ENCODE data around the gene PARD6G. TPM values are rescaled to one million over a fixed set of nuclear protein-coding genes. Genes with fewer than 3 reads are reported as not detected.
A peak's percentile ranks its signal among the peaks of the same experiment; 100 is the strongest.

PARD6G gene
- total RNA-seq, 2 donors from 2014 or later: 1.1 to 3.5 TPM

DNA sequence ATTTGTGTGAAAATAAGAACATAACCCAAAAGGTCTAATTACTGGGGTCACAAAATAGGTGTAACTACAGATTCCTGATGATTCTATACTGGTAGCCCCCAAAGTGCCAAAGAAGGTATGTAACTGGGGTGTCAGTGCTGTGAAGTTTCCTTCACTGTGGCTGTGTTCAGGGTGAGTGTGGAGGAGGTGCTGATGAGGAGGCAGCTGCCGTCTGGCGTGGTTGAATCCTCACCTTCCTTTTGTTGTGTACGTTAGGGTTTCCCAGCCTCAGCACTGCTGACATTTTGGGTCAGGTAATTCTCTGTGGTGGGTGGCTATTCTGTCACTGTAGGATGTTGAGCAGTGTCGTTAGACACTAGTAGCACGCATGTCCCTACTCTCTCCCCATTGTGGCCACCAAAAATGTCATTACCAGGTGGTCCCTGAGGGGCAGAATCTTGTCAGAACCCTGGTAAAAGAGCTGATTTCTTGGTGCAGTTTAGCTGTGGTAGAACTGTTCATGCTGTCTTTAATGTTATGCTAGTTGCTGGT is 106.8 kb downstream of the PARD6G start:
- Mint-ChIP-seq H3K27me3 (no peaks in the 10 kb centered on the region), H3K4me1 (no peaks in the 10 kb centered on the region), H3K4me3 (no peak overlapping the region), H3K27ac (peak overlapping the region; percentile 49), H3K36me3 (ENCODE audit: low read depth) (peaks cover 5% of the 10 kb centered on the region)
- no peaks in the 10 kb centered on the region for H3K9me3 ChIP-seq (ENCODE audit: control insufficient read depth, low read length, poor library complexity, severe bottlenecking)
- ATAC-seq (no peak), DNase-seq (no peak)

DNA sequence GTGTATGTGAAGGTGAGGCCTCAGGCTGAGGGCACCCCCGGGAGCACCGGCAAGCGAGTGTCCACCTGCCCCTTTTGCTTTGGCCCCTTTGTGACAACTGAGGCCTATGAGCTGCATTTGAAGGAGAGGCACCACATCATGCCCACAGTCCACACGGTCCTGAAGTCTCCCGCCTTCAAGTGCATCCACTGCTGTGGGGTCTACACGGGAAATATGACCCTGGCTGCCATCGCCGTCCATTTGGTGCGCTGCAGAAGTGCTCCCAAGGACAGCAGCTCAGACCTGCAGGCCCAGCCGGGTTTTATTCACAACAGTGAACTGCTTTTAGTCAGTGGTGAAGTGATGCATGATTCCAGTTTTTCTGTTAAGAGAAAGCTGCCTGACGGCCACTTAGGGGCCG is 109.3 kb downstream of the PARD6G start:
- H3K27ac Mint-ChIP-seq: no peak overlapping the region
- DNase-seq (no peak), ATAC-seq (no peak)
- H3K27me3 Mint-ChIP-seq: no peaks in the 10 kb centered on the region
- H3K4me3 Mint-ChIP-seq: no peak overlapping the region
- peaks cover 11% of the 10 kb centered on the region for H3K36me3 Mint-ChIP-seq (ENCODE audit: low read depth)
- H3K4me1 Mint-ChIP-seq: peaks cover 3% of the 10 kb centered on the region
- no peaks in the 10 kb centered on the region for H3K9me3 ChIP-seq (ENCODE audit: control insufficient read depth, low read length, poor library complexity, severe bottlenecking)

GRCh38 chr18:80137137-80137536 is 110.2 kb downstream of the PARD6G start:
- Mint-ChIP-seq H3K27ac (peak overlapping the region; percentile 27), H3K36me3 (ENCODE audit: low read depth) (peaks cover 11% of the 10 kb centered on the region), H3K4me1 (peaks cover 3% of the 10 kb centered on the region), H3K4me3 (peak overlapping the region; percentile 31), H3K27me3 (no peaks in the 10 kb centered on the region)
- no peak for DNase-seq
- H3K9me3 ChIP-seq (ENCODE audit: control insufficient read depth, low read length, poor library complexity, severe bottlenecking): no peaks in the 10 kb centered on the region
- ATAC-seq: no peak

- H3K9me3 ChIP-seq (ENCODE audit: control insufficient read depth, low read length, poor library complexity, severe bottlenecking): no peaks in the 10 kb centered on the region
- Mint-ChIP-seq H3K27me3 (no peaks in the 10 kb centered on the region), H3K27ac (peak overlapping the region; percentile 32), H3K4me1 (peaks cover 3% of the 10 kb centered on the region), H3K36me3 (ENCODE audit: low read depth) (peaks cover 11% of the 10 kb centered on the region), H3K4me3 (no peak overlapping the region)
- DNase-seq (no peak), ATAC-seq (no peak)
Measured at GRCh38 chr18:80136679-80137078, 110.6 kb downstream of the PARD6G start.

DNA sequence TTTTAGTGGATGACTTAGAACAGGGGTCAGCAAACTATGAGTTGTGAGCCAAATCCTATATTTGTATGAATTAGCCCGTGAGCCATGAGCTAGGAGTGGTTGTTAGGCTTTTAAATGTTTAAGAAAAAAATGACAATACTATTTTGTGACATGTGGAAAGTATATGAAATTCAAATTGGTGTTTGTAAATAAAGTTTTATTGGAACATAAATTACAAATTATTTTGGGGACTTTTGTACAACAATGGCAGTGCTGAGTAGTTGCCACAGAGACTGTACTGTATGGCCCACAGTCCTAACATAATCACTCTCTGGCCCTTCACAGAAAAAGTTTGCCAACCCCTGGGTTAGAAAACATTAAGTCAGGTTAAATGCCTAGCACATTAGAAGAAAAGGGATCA is 112.2 kb downstream of the PARD6G start:
- Mint-ChIP-seq H3K27ac (no peak overlapping the region), H3K4me1 (peaks cover 6% of the 10 kb centered on the region), H3K27me3 (no peaks in the 10 kb centered on the region), H3K36me3 (ENCODE audit: low read depth) (peaks cover 14% of the 10 kb centered on the region), H3K4me3 (no peak overlapping the region)
- no peaks in the 10 kb centered on the region for H3K9me3 ChIP-seq (ENCODE audit: control insufficient read depth, low read length, poor library complexity, severe bottlenecking)
- ATAC-seq: no peak
- DNase-seq: no peak

GRCh38 chr18:80133124-80133523 is 114.2 kb downstream of the PARD6G start:
- no peak overlapping the region for H3K27ac Mint-ChIP-seq
- no peak for DNase-seq
- no peak for ATAC-seq
- peaks cover 14% of the 10 kb centered on the region for H3K36me3 Mint-ChIP-seq (ENCODE audit: low read depth)
- H3K9me3 ChIP-seq (ENCODE audit: control insufficient read depth, low read length, poor library complexity, severe bottlenecking): no peaks in the 10 kb centered on the region
- H3K4me1 Mint-ChIP-seq: peaks cover 9% of the 10 kb centered on the region
- H3K4me3 Mint-ChIP-seq: no peak overlapping the region
- no peaks in the 10 kb centered on the region for H3K27me3 Mint-ChIP-seq

GRCh38 chr18:80132180-80132812 is 115.0 kb downstream of the PARD6G start:
- Mint-ChIP-seq H3K36me3 (ENCODE audit: low read depth) (peaks cover 12% of the 10 kb centered on the region), H3K4me1 (peaks cover 15% of the 10 kb centered on the region), H3K27me3 (no peaks in the 10 kb centered on the region), H3K4me3 (no peak overlapping the region), H3K27ac (no peak overlapping the region)
- H3K9me3 ChIP-seq (ENCODE audit: control insufficient read depth, low read length, poor library complexity, severe bottlenecking): no peaks in the 10 kb centered on the region
- DNase-seq (no peak), ATAC-seq (no peak)

- Mint-ChIP-seq H3K4me3 (no peak overlapping the region), H3K27ac (no peak overlapping the region), H3K27me3 (no peaks in the 10 kb centered on the region), H3K4me1 (peaks cover 24% of the 10 kb centered on the region), H3K36me3 (ENCODE audit: low read depth) (peaks cover 11% of the 10 kb centered on the region)
- ATAC-seq: no peak
- H3K9me3 ChIP-seq (ENCODE audit: control insufficient read depth, low read length, poor library complexity, severe bottlenecking): no peaks in the 10 kb centered on the region
- no peak for DNase-seq
Measured at GRCh38 chr18:80130555-80130954, 116.8 kb downstream of the PARD6G start.

DNA sequence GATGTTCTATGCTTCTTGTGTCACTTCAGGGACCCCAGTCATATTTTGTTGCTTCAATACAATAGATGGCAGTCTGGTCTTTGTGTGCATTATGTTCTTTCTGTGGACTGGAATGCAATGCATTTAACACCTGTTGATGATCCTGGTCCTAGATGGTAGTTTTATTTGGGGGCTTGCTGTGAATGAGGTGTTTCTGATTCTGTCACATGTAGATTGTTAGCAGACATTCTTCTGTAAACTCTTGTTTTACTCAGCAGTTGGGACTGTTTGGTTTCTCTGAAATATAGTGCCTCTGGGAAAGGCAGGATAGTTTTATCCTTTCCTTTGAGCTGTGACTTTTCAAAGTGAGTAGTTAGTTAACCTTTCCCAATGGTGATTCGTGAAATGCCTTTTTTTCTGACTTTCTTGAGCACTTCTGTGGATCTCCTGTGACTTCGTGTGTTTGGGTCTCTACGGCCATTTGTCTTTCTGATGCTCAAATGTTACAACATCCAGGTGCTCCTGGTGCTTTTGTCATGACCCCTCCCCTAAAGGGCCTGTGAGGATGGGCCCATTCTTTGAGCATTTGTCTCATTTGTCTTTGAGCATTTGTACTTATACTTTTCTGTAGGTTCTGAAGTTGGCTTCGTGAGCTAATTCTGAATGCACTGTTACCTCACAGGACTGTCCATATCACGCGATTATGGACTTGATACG is 117.5 kb downstream of the PARD6G start:
- peaks cover 11% of the 10 kb centered on the region for H3K36me3 Mint-ChIP-seq (ENCODE audit: low read depth)
- H3K9me3 ChIP-seq (ENCODE audit: control insufficient read depth, low read length, poor library complexity, severe bottlenecking): no peaks in the 10 kb centered on the region
- H3K4me3 Mint-ChIP-seq: no peak overlapping the region
- H3K27ac Mint-ChIP-seq: peak overlapping the region; percentile 32
- no peaks in the 10 kb centered on the region for H3K27me3 Mint-ChIP-seq
- no peak for DNase-seq
- H3K4me1 Mint-ChIP-seq: peaks cover 24% of the 10 kb centered on the region
- no peak for ATAC-seq

GRCh38 chr18:80127635-80128034 is 119.7 kb downstream of the PARD6G start:
- H3K9me3 ChIP-seq (ENCODE audit: control insufficient read depth, low read length, poor library complexity, severe bottlenecking): no peaks in the 10 kb centered on the region
- H3K27me3 Mint-ChIP-seq: no peaks in the 10 kb centered on the region
- H3K36me3 Mint-ChIP-seq (ENCODE audit: low read depth): peaks cover 5% of the 10 kb centered on the region
- peaks cover 30% of the 10 kb centered on the region for H3K4me1 Mint-ChIP-seq
- H3K27ac Mint-ChIP-seq: no peak overlapping the region
- DNase-seq (no peak), ATAC-seq (no peak)
- H3K4me3 Mint-ChIP-seq: no peak overlapping the region

DNA sequence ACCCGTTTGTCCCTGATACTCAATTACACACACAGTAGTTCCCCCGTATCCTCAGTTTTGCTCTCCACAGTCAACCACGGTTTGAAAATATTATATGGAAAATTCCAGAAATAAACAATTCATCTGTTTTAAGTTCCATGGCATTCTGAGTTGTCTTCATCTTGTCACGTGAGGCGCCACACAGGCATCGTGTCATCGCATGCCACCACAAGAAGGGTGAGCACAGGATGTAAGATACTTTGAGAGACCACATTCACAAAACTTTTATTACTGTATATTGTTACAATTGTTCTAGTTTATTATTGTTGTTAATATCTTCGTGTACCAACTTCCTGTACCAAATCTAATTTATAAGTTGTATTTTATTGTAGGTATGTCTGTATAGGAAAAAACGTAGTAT is 120.5 kb downstream of the PARD6G start:
- peaks cover 36% of the 10 kb centered on the region for H3K4me1 Mint-ChIP-seq
- peak overlapping the region; percentile 13 for H3K4me3 Mint-ChIP-seq
- DNase-seq (no peak), ATAC-seq (no peak)
- H3K27me3 Mint-ChIP-seq: no peaks in the 10 kb centered on the region
- peaks cover 8% of the 10 kb centered on the region for H3K36me3 Mint-ChIP-seq (ENCODE audit: low read depth)
- no peaks in the 10 kb centered on the region for H3K9me3 ChIP-seq (ENCODE audit: control insufficient read depth, low read length, poor library complexity, severe bottlenecking)
- peak overlapping the region; percentile 14 for H3K27ac Mint-ChIP-seq

- Mint-ChIP-seq H3K4me3 (no peak overlapping the region), H3K4me1 (peaks cover 37% of the 10 kb centered on the region), H3K36me3 (ENCODE audit: low read depth) (peaks cover 5% of the 10 kb centered on the region), H3K27ac (no peak overlapping the region), H3K27me3 (no peaks in the 10 kb centered on the region)
- H3K9me3 ChIP-seq (ENCODE audit: control insufficient read depth, low read length, poor library complexity, severe bottlenecking): no peaks in the 10 kb centered on the region
- DNase-seq (no peak), ATAC-seq (no peak)
Measured at GRCh38 chr18:80124131-80124530, 123.2 kb downstream of the PARD6G start.

DNA sequence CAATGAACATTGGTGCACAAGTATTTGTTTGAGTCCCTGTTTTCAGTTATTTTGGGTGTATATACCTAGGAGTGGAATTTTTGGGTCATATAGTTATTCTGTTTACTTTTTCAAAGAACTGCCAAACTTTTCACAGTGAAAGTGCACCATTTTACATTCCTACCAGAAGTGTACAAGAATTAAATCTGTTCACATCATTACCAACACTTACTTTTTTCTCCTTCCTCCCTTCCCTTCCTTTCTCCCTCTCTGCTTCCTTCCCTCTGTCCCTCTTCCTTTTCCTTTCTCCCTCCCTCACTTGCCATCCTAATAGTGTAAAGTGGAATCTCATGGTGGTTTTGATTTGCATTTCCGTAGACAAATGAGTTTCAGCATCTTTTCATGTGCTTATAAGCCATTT is 126.4 kb downstream of the PARD6G start:
- Mint-ChIP-seq H3K27me3 (no peaks in the 10 kb centered on the region), H3K27ac (no peak overlapping the region), H3K4me1 (peaks cover 34% of the 10 kb centered on the region), H3K36me3 (ENCODE audit: low read depth) (peaks cover 7% of the 10 kb centered on the region), H3K4me3 (peak overlapping the region; percentile 19)
- H3K9me3 ChIP-seq (ENCODE audit: control insufficient read depth, low read length, poor library complexity, severe bottlenecking): no peaks in the 10 kb centered on the region
- ATAC-seq (no peak), DNase-seq (no peak)

DNA sequence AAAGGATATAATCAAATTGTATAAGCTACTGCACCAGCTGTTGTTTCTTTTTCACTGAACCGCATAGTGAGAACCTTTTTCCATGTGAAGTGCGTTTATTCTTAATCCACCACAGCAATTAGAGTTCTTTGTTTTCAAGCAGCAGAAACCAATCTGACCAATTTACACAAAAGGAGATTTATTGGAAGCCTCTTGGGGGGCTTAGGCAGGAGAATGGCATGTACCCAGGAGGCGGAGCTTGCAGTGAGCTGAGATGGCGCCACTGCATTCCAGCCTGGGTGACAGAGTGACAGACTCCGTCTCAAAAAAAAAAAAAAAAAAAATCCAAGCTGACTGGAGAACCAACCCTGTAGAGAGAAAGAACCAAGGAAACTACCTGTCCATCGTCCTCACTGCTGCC is 128.2 kb downstream of the PARD6G start:
- H3K9me3 ChIP-seq (ENCODE audit: control insufficient read depth, low read length, poor library complexity, severe bottlenecking): no peaks in the 10 kb centered on the region
- peaks cover 7% of the 10 kb centered on the region for H3K36me3 Mint-ChIP-seq (ENCODE audit: low read depth)
- no peak overlapping the region for H3K4me3 Mint-ChIP-seq
- peaks cover 41% of the 10 kb centered on the region for H3K4me1 Mint-ChIP-seq
- no peak overlapping the region for H3K27ac Mint-ChIP-seq
- H3K27me3 Mint-ChIP-seq: no peaks in the 10 kb centered on the region
- DNase-seq (no peak), ATAC-seq (no peak)

Data from T-helper 17 cell (primary cell).